HG03571 (cell line): ENCODE data around the gene PPM1L.

ENCODE experiments used
- ATAC-seq: cut with Tn5 transposase; IDR thresholded peaks from one replicate; pipeline ENCODE4 v1.9.1; 2021; ENCODE audit not compliant: unreplicated experiment

PPM1L gene

GRCh38 chr3:161072751-161073150, 316.7 kb downstream of the PPM1L start:
- ATAC-seq: no peak

- no peak for ATAC-seq
Measured at GRCh38 chr3:161073181-161073580, 317.1 kb downstream of the PPM1L start.

- peak; percentile 60 for ATAC-seq
Measured at GRCh38 chr3:161081633-161082032, 325.6 kb downstream of the PPM1L start.

GRCh38 chr3:161082063-161082462, 326.0 kb downstream of the PPM1L start:
- peak; percentile 34 for ATAC-seq

GRCh38 chr3:161083131-161083530, 327.1 kb downstream of the PPM1L start:
- no peak for ATAC-seq

- ATAC-seq: no peak
Measured at GRCh38 chr3:161084277-161084676, 328.2 kb downstream of the PPM1L start.

GRCh38 chr3:161093895-161094294, 337.9 kb downstream of the PPM1L start:
- no peak for ATAC-seq

GRCh38 chr3:161096771-161097367, 340.8 kb downstream of the PPM1L start:
- no peak for ATAC-seq

- ATAC-seq: no peak
Measured at GRCh38 chr3:161100994-161101393, 345.0 kb downstream of the PPM1L start.

GRCh38 chr3:161101609-161102008, 345.6 kb downstream of the PPM1L start:
- ATAC-seq: no peak

- ATAC-seq: no peak
Measured at GRCh38 chr3:161103776-161104385, 347.9 kb downstream of the PPM1L start.

GRCh38 chr3:161104561-161105551, 348.8 kb downstream of the PPM1L start, which contains the start of gene B3GALNT1:
Gene B3GALNT1 (minus strand): TSS chr3:161105349. CDS start chr3:161086754, 18,595 bp downstream.
- ATAC-seq: peak; percentile 74

GRCh38 chr3:161107311-161107710, 351.3 kb downstream of the PPM1L start:
- ATAC-seq: no peak

- ATAC-seq: no peak
Measured at GRCh38 chr3:161108840-161109239, 352.8 kb downstream of the PPM1L start.

GRCh38 chr3:161117646-161118045, 361.6 kb downstream of the PPM1L start:
- ATAC-seq: no peak

- ATAC-seq: no peak
Measured at GRCh38 chr3:161126495-161126894, 370.5 kb downstream of the PPM1L start.
